ENCODE data around the gene GTF2F1. TPM values are rescaled to one million over a fixed set of nuclear protein-coding genes. Genes with fewer than 3 reads are reported as not detected.

GTF2F1 gene
- total RNA-seq, 2 donors from 2014 or later: 23.7 to 33.0 TPM

GRCh38 chr19:6376512-6377190 lies 16.3 kb downstream of the GTF2F1 start:
- H3K9me3 ChIP-seq: no peaks in the 10 kb centered on the region
- no peak for TF ChIP-seq CTCF (IDR thresholded peaks at IDR 0.05)
- no peak for DNase-seq (ENCODE audit: low spot score)
- no peaks in the 10 kb centered on the region for H3K27me3 ChIP-seq
- peaks cover 28% of the 10 kb centered on the region for H3K36me3 ChIP-seq
- peaks cover 0 to 14% of the 10 kb centered on the region in 2 donors for H3K4me1 ChIP-seq
- H3K4me3 ChIP-seq: no peak overlapping the region
- H3K27ac ChIP-seq: no peak overlapping the region

- Histone ChIP-seq H3K36me3 (peaks cover 16% of the 10 kb centered on the region), H3K27ac (no peak within 1 kb of the TSS), H3K9me3 (no peaks in the 10 kb centered on the region), H3K27me3 (no peaks in the 10 kb centered on the region), H3K4me3 (no peak within 1 kb of the TSS), H3K4me1 (peaks cover 0 to 14% of the 10 kb centered on the region in 2 donors)
- DNase-seq (ENCODE audit: low spot score): no peak
- TF ChIP-seq CTCF (IDR thresholded peaks at IDR 0.05): no peak
These were observed 17.5 kb downstream of the GTF2F1 start, which contains the start of gene PSPN for GRCh38 chr19:6375411-6376010. Gene PSPN, minus strand, starts transcription at chr19:6375933. Its CDS starts 84 bp downstream, at chr19:6375849.

- TF ChIP-seq CTCF (IDR thresholded peaks at IDR 0.05): no peak
These were observed 18.1 kb downstream of the GTF2F1 start for GRCh38 chr19:6374711-6375410.

GRCh38 chr19:6374161-6374709 lies 18.7 kb downstream of the GTF2F1 start:
- Histone ChIP-seq H3K4me1 (peaks cover 0 to 14% of the 10 kb centered on the region in 2 donors), H3K9me3 (no peaks in the 10 kb centered on the region), H3K27ac (peak overlapping the region in 1 of 2 donors; percentile 99), H3K27me3 (no peaks in the 10 kb centered on the region), H3K4me3 (peak overlapping the region in 1 of 2 donors; percentile 87), H3K36me3 (peaks cover 4% of the 10 kb centered on the region)
- no peak for DNase-seq (ENCODE audit: low spot score)
- no peak for TF ChIP-seq CTCF (IDR thresholded peaks at IDR 0.05)

More at GRCh38 chr19:6374711-6375410, 18.1 kb downstream of the GTF2F1 start:
- no peak overlapping the region for H3K27ac ChIP-seq
- no peak overlapping the region for H3K4me3 ChIP-seq
- peaks cover 0 to 14% of the 10 kb centered on the region in 2 donors for H3K4me1 ChIP-seq
- H3K9me3 ChIP-seq: no peaks in the 10 kb centered on the region
- H3K36me3 ChIP-seq: peaks cover 10% of the 10 kb centered on the region
- H3K27me3 ChIP-seq: no peaks in the 10 kb centered on the region
- no peak for DNase-seq (ENCODE audit: low spot score)

- Histone ChIP-seq H3K36me3 (peaks cover 3% of the 10 kb centered on the region), H3K27me3 (no peaks in the 10 kb centered on the region), H3K9me3 (no peaks in the 10 kb centered on the region), H3K4me1 (peaks cover 0 to 14% of the 10 kb centered on the region in 2 donors), H3K4me3 (peak overlapping the region; percentile 87 to 99), H3K27ac (peak overlapping the region; percentile 99)
- TF ChIP-seq CTCF (IDR thresholded peaks at IDR 0.05): no peak
- no peak for DNase-seq (ENCODE audit: low spot score)
These were observed 19.2 kb downstream of the GTF2F1 start for GRCh38 chr19:6373813-6374108.
